MM.1S (cell line): ENCODE results near the gene GRIK5.

Experiments used
- CTCF ChIP-seq: fragments of 300-600 bp; sonication (generic); IDR thresholded peaks from 2 replicates; pipeline ENCODE4 v1.5.1; 2016; ENCODE audit warnings: antibody characterized with exemption, low read length, mixed read lengths
- EZH2 ChIP-seq: fragments of 300-600 bp; sonication (generic); optimal IDR thresholded peaks from 2 replicates; pipeline ENCODE3; 2017; ENCODE audit warnings: low read depth, mild to moderate bottlenecking, antibody characterized with exemption, low read length, mixed read lengths
- EZH2phosphoT487 ChIP-seq: fragments of 300-600 bp; sonication (generic); IDR thresholded peaks from 2 replicates; pipeline ENCODE4 v1.6.1; 2018; ENCODE audit warnings: antibody characterized with exemption, low read length

GRCh38 chr19:42079276-42079669 lies 9.3 kb upstream of the GRIK5 start:
- TF ChIP-seq CTCF = no peak
- no peak for TF ChIP-seq EZH2
- no peak for TF ChIP-seq EZH2phosphoT487
